ENCODE measurements around the gene VCP.

Gene VCP

GRCh38 chr9:35059438-35059837 lies 13.0 kb downstream of the VCP start:
- TF ChIP-seq CTCF (conservative IDR thresholded peaks at IDR 0.05; ENCODE audit: low read length): no peak
- H3K4me3 ChIP-seq (ENCODE audit: low read length): no peak overlapping the region
- no peak for DNase-seq (ENCODE audit: low read depth)

DNA sequence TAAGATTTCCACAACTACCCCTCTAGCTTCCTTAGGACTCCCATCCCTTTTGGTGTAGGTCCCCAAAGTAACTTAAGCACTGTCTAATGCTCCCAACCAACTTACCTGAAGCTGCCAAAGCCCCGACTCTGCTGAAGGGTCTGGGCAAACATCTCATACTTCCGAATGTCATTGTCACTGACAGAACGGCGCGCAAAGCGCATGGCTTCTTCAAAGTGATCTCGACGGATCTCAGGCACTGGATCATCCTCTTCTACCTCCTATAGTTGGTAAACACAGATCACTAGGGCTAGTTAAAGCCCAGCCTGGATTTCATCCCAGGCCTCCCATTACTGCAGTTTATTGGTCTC lies 15.2 kb downstream of the VCP start:
- DNase-seq (ENCODE audit: low read depth): no peak
- no peak overlapping the region for H3K4me3 ChIP-seq (ENCODE audit: low read length)
- no peak for TF ChIP-seq CTCF (conservative IDR thresholded peaks at IDR 0.05; ENCODE audit: low read length)

DNA sequence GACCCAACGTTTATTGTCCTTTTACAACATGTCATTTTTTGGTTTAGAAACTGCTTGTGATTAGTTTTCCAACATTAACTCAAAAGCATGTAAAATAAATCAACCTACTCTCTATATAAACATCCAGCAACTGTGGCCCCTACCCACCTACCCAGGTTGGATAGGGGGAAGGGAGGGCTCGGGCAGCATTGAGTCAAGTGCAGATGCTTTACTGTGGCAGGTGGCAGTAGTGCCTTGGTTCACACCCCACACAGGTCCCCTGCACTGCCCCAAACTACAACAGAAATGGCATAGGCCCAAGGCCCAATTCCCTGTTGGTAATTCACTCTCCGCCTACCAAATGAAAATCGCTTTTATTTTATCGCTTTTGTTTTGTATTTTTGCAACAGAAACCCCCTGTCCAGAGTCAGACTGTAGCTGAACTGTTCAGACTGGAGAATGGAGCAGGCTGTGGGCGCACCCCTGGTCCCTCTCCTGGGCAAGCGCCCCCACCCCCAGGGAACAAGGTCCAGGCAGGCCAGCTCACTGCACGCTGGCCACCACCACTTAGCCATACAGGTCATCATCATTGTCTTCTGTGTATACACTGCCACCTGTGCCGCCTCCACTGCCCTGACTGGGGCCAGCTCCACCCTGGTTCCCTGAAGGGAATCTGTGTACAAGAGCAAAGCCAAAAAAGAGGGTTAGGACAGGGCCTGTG lies 15.7 kb downstream of the VCP start:
- no peak overlapping the region for H3K4me3 ChIP-seq (ENCODE audit: low read length)
- no peak for DNase-seq (ENCODE audit: low read depth)
- TF ChIP-seq CTCF (conservative IDR thresholded peaks at IDR 0.05; ENCODE audit: low read length): no peak

DNA sequence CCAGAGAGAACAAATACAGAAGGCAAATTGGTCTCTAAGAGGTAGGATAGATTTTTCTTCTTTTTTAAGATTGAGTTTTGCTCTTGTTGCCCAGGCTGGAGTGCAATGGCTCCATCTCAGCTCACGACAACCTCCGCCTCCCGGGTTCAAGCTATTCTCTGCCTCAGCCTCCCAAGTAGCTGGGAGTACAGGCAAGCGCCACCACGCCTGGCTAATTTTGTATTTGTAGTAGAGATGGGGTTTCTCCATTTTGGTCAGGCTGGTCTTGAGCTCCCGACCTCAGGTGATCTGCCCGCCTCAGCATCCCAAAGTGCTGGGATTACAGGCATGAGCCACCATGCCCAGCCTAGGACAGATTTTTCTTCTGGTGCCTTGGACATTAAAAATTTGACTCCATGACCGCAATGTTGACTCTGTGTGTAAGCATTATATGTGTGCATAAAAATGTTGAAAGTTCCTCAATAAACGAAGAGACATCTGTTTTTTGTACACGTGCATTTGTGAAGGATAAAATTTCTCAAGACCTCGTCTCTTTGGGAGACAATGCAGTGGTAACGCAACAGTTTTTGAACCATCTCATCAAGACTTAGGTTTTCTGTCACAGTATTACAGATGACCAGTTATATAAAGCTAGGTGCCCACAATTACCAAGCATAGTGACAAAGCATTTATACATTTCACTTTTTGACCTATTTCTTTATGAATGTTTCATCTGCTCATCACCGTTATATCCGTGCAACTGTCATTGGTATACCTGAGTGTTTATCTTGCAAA lies 17.4 kb downstream of the VCP start:
- H3K4me3 ChIP-seq (ENCODE audit: low read length): no peak overlapping the region
- TF ChIP-seq CTCF (conservative IDR thresholded peaks at IDR 0.05; ENCODE audit: low read length): no peak
- DNase-seq (ENCODE audit: low read depth): no peak

GRCh38 chr9:35054185-35054835 lies 18.1 kb downstream of the VCP start:
- H3K4me3 ChIP-seq (ENCODE audit: low read length): no peak overlapping the region
- no peak for TF ChIP-seq CTCF (conservative IDR thresholded peaks at IDR 0.05; ENCODE audit: low read length)
- DNase-seq (ENCODE audit: low read depth): no peak

DNA sequence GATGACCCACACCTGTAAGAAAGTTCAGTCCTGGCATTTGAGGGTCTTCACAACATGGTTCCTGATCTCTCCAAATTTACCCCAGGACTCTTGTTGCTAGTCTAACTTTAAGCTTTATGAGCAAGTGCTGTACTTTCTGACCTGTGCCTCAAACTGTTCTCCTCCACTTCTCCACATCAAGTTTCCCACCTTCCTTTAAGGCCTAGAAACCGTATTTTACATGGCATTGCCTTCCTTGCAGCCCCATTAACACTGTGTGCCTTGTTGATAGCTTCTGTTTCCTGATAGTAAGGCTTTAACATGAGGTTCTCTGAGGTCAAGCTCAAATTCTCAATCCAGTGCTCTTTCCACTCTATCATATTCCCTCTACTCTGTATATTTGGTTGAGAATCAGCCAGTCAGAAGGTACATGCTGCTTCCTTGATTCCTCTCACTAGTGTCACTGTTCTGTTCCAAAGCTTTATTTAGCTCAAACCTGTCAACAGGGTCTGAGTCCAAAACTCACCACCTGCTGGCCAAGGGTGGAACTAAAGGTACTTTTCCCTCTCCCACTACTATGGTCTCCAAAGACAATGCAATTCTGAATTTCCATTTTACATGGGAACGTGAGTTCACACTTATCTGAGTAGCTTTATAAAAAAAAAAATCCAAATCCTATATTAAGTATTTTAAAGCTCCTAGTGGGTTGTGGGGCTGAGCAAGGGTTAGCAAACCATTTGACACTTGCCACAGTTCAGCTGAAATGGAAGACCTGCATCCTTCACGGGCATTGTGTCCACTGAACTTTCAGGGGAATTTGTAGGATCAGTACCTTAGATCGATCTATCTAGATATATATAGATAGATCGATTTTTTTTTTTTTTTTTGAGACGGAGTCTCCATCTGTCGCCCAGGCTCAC lies 21.1 kb downstream of the VCP start:
- DNase-seq (ENCODE audit: low read depth): peak; percentile 30
- no peak overlapping the region for H3K4me3 ChIP-seq (ENCODE audit: low read length)
- TF ChIP-seq CTCF (conservative IDR thresholded peaks at IDR 0.05; ENCODE audit: low read length): peak; percentile 69

Measured in AG10803 (cell line).